ENCODE measurements around the gene IGFBPL1. TPM values are rescaled to one million over a fixed set of nuclear protein-coding genes. Genes with fewer than 3 reads are reported as not detected.

IGFBPL1 gene
- total and polyA plus RNA-seq, 4 donors, result 0.08 TPM; not detected in 3

DNA sequence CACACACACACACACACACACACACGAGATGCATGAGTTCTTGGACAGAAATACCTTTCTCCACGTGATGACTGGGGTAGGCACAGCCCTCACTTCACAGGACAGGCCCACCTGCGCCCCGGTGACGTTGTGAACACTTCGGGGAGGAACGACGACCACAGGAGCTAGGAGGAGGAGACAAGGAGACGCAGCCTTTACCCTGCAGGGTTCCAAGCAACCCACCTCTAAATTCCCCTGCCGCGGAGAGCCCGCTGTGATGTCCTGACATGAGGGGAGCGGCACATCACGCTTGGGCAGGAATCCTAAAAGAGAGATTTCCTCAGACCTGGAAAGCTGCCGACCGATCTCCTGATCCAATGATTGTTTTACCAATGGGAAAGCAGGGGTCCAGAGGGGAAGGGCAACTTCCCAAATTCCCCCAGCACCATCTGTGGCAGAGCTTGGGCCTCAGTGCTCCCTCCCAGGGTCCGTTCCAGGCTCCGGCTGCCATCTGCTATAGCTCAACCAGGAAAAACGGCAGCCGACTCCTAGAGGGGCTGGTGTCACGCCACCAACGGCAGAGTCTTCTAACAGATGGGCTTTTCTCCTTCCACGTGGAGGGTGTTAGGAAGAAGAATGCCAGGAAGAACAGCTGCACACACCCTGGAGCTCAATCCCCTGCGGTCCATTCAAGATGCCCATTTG, 10.1 kb downstream of the IGFBPL1 start (continued):
- TF ChIP-seq HNF4G (IDR thresholded peaks at IDR 0.05), result no peak
- no peak for TF ChIP-seq EGR1 (IDR thresholded peaks at IDR 0.05; ENCODE audit: low read depth in 2 of 2)

- TF ChIP-seq YY1 (IDR thresholded peaks at IDR 0.05), result no peak
- no peak for TF ChIP-seq HNF4A (conservative IDR thresholded peaks at IDR 0.05)
- TF ChIP-seq RAD21 (IDR thresholded peaks at IDR 0.05), result no peak
- no peak for TF ChIP-seq HNF4G (IDR thresholded peaks at IDR 0.05)
- no peak for TF ChIP-seq FOXA1 (IDR thresholded peaks at IDR 0.05)
- TF ChIP-seq NR2F2 (IDR thresholded peaks at IDR 0.05), result no peak
- TF ChIP-seq RXRA (IDR thresholded peaks at IDR 0.05), result no peak
- TF ChIP-seq ATF3 (IDR thresholded peaks at IDR 0.05), result no peak
- TF ChIP-seq SP1 (IDR thresholded peaks at IDR 0.05), result no peak
- no peak for TF ChIP-seq FOXA2 (IDR thresholded peaks at IDR 0.05)
- no peak for TF ChIP-seq CTCF (IDR thresholded peaks at IDR 0.05; ENCODE audit: low read depth, low read length, missing input control)
- no peak for TF ChIP-seq JUND (IDR thresholded peaks at IDR 0.05)
- TF ChIP-seq GABPA (IDR thresholded peaks at IDR 0.05 in 1 of 2, conservative IDR thresholded peaks at IDR 0.05 in 1 of 2), result no peak
- TF ChIP-seq, protein P1, sequence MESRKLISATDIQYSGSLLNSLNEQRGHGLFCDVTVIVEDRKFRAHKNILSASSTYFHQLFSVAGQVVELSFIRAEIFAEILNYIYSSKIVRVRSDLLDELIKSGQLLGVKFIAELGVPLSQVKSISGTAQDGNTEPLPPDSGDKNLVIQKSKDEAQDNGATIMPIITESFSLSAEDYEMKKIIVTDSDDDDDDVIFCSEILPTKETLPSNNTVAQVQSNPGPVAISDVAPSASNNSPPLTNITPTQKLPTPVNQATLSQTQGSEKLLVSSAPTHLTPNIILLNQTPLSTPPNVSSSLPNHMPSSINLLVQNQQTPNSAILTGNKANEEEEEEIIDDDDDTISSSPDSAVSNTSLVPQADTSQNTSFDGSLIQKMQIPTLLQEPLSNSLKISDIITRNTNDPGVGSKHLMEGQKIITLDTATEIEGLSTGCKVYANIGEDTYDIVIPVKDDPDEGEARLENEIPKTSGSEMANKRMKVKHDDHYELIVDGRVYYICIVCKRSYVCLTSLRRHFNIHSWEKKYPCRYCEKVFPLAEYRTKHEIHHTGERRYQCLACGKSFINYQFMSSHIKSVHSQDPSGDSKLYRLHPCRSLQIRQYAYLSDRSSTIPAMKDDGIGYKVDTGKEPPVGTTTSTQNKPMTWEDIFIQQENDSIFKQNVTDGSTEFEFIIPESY (IDR thresholded peaks at IDR 0.05), result no peak
- TF ChIP-seq TAF1 (conservative IDR thresholded peaks at IDR 0.05), result no peak
- no peak for TF ChIP-seq EGR1 (IDR thresholded peaks at IDR 0.05; ENCODE audit: low read depth in 2 of 2)
- TF ChIP-seq, protein P2, sequence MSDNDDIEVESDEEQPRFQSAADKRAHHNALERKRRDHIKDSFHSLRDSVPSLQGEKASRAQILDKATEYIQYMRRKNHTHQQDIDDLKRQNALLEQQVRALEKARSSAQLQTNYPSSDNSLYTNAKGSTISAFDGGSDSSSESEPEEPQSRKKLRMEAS (IDR thresholded peaks at IDR 0.05), result no peak
- 77% methylated on average over 7 of the region's 7 CpGs for WGBS
- H3K9ac ChIP-seq (ENCODE audit: low read depth in 1 of 2, low read length in 2 of 2), result no peak overlapping the region
- H3K36me3 ChIP-seq (ENCODE audit: control insufficient read depth in 4 of 4, insufficient read depth in 3 of 4, low read depth in 1 of 4, low read length in 3 of 4), result no peaks in the 10 kb centered on the region
- no peaks in the 10 kb centered on the region for H3K4me1 ChIP-seq (ENCODE audit: control insufficient read depth in 4 of 4, insufficient read depth in 4 of 4, low read length in 3 of 4)
- no peak overlapping the region for H3K27ac ChIP-seq (ENCODE audit: low read depth in 1 of 2, low read length in 2 of 2)
- H3K27me3 ChIP-seq (ENCODE audit: control insufficient read depth in 4 of 4, insufficient read depth in 4 of 4, low read length in 3 of 4), result no peaks in the 10 kb centered on the region
- no peak overlapping the region for H3K4me3 ChIP-seq (ENCODE audit: low read depth in 1 of 3, low read length in 3 of 3)
- no peaks in the 10 kb centered on the region for H3K9me3 ChIP-seq (ENCODE audit: control insufficient read depth in 4 of 4, low read length in 3 of 4)
- DNase-seq (ENCODE audit: low spot score), result no peak
These were observed 11.0 kb downstream of the IGFBPL1 start for GRCh38 chr9:38413283-38413682.

DNA sequence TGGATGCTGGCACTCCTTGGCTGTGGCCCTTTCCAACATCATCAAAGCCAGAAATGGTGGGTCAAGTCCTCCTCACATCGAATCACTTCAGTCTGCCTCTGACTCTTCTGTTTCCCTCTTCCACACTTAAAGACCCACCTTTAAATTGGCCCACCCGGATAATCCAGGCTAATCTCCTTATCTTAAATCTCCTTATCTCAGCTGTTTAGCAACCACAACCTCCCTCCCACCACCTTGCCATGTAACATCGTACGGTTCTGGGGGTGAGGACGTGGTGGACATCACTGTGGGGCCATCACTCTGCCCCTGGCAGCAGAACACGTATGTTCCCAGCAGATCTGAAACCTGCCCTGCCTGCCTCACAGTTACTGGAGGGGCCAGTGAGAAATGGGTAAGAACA, 11.5 kb downstream of the IGFBPL1 start:
- TF ChIP-seq NR2F2 (IDR thresholded peaks at IDR 0.05), result no peak
- 72% methylated on average over 6 of the region's 6 CpGs for WGBS
- no peak overlapping the region for H3K27ac ChIP-seq (ENCODE audit: low read depth in 1 of 2, low read length in 2 of 2)

More for the DNA sequence above, 11.5 kb downstream of the IGFBPL1 start:
- H3K36me3 ChIP-seq (ENCODE audit: control insufficient read depth in 4 of 4, insufficient read depth in 3 of 4, low read depth in 1 of 4, low read length in 3 of 4), result no peaks in the 10 kb centered on the region
- H3K9me3 ChIP-seq (ENCODE audit: control insufficient read depth in 4 of 4, low read length in 3 of 4), result no peaks in the 10 kb centered on the region
- H3K9ac ChIP-seq (ENCODE audit: low read depth in 1 of 2, low read length in 2 of 2), result no peak overlapping the region
- no peak for DNase-seq (ENCODE audit: low spot score)
- H3K27me3 ChIP-seq (ENCODE audit: control insufficient read depth in 4 of 4, insufficient read depth in 4 of 4, low read length in 3 of 4), result no peaks in the 10 kb centered on the region
- H3K4me1 ChIP-seq (ENCODE audit: control insufficient read depth in 4 of 4, insufficient read depth in 4 of 4, low read length in 3 of 4), result no peaks in the 10 kb centered on the region
- H3K4me3 ChIP-seq (ENCODE audit: low read depth in 1 of 3, low read length in 3 of 3), result no peak overlapping the region

Data from liver (tissue), 9 donors.